ENCODE measurements around the gene FAM120B.

DNA sequence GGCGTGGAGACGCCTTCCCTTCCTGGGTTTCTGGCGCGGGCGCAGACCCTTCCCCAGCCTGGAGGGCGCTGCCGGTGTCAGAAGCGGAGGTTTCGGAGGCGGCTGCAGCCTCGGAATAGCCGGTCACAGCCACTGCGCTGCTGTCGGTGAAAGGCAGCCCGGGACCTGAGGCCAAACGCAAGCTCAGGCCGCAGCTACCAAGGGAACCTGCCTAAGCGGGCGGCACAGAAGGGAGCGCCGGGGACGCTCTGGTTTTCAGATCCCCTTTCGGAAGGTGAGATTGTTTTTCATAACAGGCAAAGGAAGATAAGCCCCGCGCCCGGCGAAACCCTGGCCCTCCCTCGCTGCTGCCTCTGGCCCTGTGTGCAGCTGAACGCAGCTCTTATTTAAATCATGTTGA lies 116.5 kb downstream of the FAM120B start:
- TF ChIP-seq POLR2AphosphoS5 (IDR thresholded peaks at IDR 0.05; ENCODE audit: low read depth) = no peak
- TF ChIP-seq, protein P1, sequence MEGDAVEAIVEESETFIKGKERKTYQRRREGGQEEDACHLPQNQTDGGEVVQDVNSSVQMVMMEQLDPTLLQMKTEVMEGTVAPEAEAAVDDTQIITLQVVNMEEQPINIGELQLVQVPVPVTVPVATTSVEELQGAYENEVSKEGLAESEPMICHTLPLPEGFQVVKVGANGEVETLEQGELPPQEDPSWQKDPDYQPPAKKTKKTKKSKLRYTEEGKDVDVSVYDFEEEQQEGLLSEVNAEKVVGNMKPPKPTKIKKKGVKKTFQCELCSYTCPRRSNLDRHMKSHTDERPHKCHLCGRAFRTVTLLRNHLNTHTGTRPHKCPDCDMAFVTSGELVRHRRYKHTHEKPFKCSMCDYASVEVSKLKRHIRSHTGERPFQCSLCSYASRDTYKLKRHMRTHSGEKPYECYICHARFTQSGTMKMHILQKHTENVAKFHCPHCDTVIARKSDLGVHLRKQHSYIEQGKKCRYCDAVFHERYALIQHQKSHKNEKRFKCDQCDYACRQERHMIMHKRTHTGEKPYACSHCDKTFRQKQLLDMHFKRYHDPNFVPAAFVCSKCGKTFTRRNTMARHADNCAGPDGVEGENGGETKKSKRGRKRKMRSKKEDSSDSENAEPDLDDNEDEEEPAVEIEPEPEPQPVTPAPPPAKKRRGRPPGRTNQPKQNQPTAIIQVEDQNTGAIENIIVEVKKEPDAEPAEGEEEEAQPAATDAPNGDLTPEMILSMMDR (IDR thresholded peaks at IDR 0.05; ENCODE audit: insufficient read depth, low read length) = no peak
- TF ChIP-seq GABPA (IDR thresholded peaks at IDR 0.05; ENCODE audit: low read depth) = no peak

Measured in HL-60 (cell line).